Measurements from ENCODE around the gene SMS. TPM values are rescaled to one million over a fixed set of nuclear protein-coding genes. Genes with fewer than 3 reads are reported as not detected.

Gene SMS
- 190 to 217 TPM (median 201 TPM) in 5 replicates for total RNA-seq (2022; extraction: Qiagen RNA extraction; ENCODE audit: low read depth)

DNA sequence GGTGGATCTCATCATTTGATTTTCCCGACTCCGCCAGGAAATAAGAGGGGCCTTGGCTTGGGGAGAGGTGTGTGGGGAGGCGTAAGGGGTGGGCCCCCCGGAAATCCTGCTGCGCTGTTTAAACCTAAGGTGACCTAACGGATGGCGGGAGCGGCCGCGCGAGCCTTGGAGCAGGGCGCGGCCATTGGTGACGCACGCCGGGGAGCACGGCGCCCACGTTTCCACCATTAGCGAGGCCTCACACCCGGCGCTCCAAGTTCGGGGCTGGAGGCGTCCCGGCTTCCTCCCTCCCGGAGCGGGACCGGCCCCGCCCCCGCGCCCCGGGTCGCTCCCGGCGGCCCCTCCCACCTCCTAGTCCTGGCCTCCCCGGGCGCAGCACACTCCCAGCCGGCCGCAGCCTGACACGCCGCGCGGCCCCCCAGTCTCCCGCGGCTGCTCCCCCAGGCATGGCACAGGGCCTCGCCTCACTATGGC is at the start of gene SMS:
Gene SMS, plus strand, starts transcription at position 354 of the 474 bp plus-strand sequence. Its CDS starts 116 bp downstream, at position 470.

GRCh38 chrX:22032084-22032483 is 91.6 kb downstream of the SMS start, which contains the start of gene PHEX:
TSS of gene PHEX (plus strand) at chrX:22032325. CDS start at chrX:22033006, 681 bp downstream.

Other genes starting within 250 kb of the SMS start
- 0.15 TPM in 1 of 5 replicates, not detected in the others for gene SMPX, start 182.6 kb upstream of the SMS start, total RNA-seq (2022; extraction: Qiagen RNA extraction; ENCODE audit: low read depth)
- 17.7 to 26.0 TPM (median 24.7 TPM) in 5 replicates for gene MBTPS2, start 101.1 kb upstream of the SMS start, total RNA-seq (2022; extraction: Qiagen RNA extraction; ENCODE audit: low read depth)
- gene YY2, start 84.7 kb upstream of the SMS start, total RNA-seq (2022; extraction: Qiagen RNA extraction; ENCODE audit: low read depth): 2.0 to 2.9 TPM (median 2.4 TPM) in 5 replicates
- gene PHEX, start 91.6 kb downstream of the SMS start, total RNA-seq (2022; extraction: Qiagen RNA extraction; ENCODE audit: low read depth): 0.30 to 0.48 TPM (median 0.44 TPM) in 5 replicates